HEK293T (cell line): ENCODE results near the gene RNF213.
"Not testable (repeated sequence)": the region's sequence is repeated elsewhere in the genome, so short reads cannot be mapped to it uniquely, and the experiment has no call there.

Experiments
- BHLHE40 ChIP-seq: fragments of 450-650 bp; IDR thresholded peaks from 2 replicates; pipeline ENCODE4 v1.6.1; 2016; ENCODE audit warnings: mild to moderate bottlenecking, moderate library complexity, borderline replicate concordance
- ELF4 ChIP-seq: fragments of 450-650 bp; IDR thresholded peaks from 2 replicates; pipeline ENCODE4 v1.6.1; 2017; ENCODE audit warnings: antibody characterized with exemption
- HDGF ChIP-seq: fragments of 450-650 bp; IDR thresholded peaks from 2 replicates; pipeline ENCODE4 v1.6.1; 2017; ENCODE audit warnings: antibody characterized with exemption, borderline replicate concordance
- NFRKB ChIP-seq: fragments of 450-650 bp; IDR thresholded peaks from 2 replicates; pipeline ENCODE4 v1.6.1; 2016; ENCODE audit warnings: mild to moderate bottlenecking, moderate library complexity
- SP1 ChIP-seq: fragments of 450-650 bp; IDR thresholded peaks from 2 replicates; pipeline ENCODE4 v1.6.1; 2017
- SUZ12 ChIP-seq: fragments of 450-650 bp; IDR thresholded peaks from 2 replicates; pipeline ENCODE4 v1.6.1; 2016; ENCODE audit warnings: mild to moderate bottlenecking
- TARDBP ChIP-seq: fragments of 450-650 bp; IDR thresholded peaks from 2 replicates; pipeline ENCODE4 v1.6.1; 2016
- ZNF384 ChIP-seq: fragments of 450-650 bp; IDR thresholded peaks from 2 replicates; pipeline ENCODE4 v1.6.1; 2016
- TF ChIP-seq, protein P1 (sequence below): fragments of 450-650 bp; IDR thresholded peaks from 2 replicates; pipeline ENCODE4 v1.6.1; 2016

DNA sequence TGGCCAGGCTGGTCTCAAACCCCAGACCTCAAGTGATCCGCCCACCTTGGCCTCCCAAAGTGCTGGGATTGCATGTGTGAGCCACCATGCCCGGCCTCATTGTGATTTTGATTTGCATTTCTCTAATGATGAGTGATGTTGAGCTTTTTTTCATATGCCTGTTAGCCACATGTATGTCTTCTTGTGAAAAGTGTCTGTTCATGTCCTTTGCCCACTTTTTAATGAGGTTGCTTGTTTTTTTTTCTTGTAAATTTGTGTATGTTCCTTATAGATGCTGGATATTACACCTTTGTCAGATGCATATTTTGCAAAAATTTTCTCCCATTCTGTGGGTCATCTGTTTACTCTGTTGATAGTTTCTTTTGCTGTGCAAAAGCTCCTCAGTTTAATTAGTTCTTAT, 40.1 kb downstream of the RNF213 start:
- TF ChIP-seq, protein P1, sequence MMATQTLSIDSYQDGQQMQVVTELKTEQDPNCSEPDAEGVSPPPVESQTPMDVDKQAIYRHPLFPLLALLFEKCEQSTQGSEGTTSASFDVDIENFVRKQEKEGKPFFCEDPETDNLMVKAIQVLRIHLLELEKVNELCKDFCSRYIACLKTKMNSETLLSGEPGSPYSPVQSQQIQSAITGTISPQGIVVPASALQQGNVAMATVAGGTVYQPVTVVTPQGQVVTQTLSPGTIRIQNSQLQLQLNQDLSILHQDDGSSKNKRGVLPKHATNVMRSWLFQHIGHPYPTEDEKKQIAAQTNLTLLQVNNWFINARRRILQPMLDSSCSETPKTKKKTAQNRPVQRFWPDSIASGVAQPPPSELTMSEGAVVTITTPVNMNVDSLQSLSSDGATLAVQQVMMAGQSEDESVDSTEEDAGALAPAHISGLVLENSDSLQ = not testable (repeated sequence)
- TF ChIP-seq ZNF384, BHLHE40, SP1, SUZ12, ELF4, HDGF, TARDBP, NFRKB: not testable (repeated sequence)
